ENCODE data around the gene EXOC4. TPM values are rescaled to one million over a fixed set of nuclear protein-coding genes. Genes with fewer than 3 reads are reported as not detected.
"Not testable (repeated sequence)": the region's sequence is repeated elsewhere in the genome, so short reads cannot be mapped to it uniquely, and the experiment has no call there.

EXOC4 gene
- total RNA-seq, 1 donor from 2014 or later: 65.0 TPM

DNA sequence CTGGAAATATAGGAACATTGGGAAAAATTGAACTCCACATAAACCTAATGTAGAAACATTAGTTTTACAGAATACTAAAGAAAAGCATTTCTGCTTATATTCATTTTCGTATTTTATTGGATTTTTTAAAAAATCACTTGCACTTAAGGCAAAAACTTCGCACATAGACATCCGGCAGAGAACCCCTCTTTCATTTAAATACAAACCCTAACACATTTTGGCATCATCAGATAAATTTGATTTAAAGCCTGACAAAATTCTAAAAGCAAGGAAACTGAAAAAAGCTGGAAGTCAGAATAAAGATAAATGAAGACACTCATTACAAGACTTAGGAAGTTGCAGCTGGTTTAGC is 396 bp upstream of the EXOC4 start:
- H3K36me3 Mint-ChIP-seq (ENCODE audit: low read depth): peaks cover 14% of the 10 kb centered on the region
- peaks cover 3% of the 10 kb centered on the region for H3K27me3 Mint-ChIP-seq (ENCODE audit: low read depth)
- H3K27ac Mint-ChIP-seq: no peak overlapping the region
- peaks cover 21% of the 10 kb centered on the region for H3K4me1 Mint-ChIP-seq (ENCODE audit: low read depth)
- intact Hi-C loops (cut with micrococcal nuclease): loop anchor here (1.0 to 10.0 kb wide), 5 partner anchors 170 to 1064 kb away; partner anchors contain the start of genes CHCHD3, LRGUK and SLC35B4
- peak overlapping the region; percentile 94 for H3K4me3 Mint-ChIP-seq (ENCODE audit: low read depth)
- H3K9me3 Mint-ChIP-seq: no peaks in the 10 kb centered on the region
- DNase-seq (ENCODE audit: low spot score): no peak

- no peaks in the 10 kb centered on the region for H3K9me3 Mint-ChIP-seq
- intact Hi-C loops (cut with micrococcal nuclease): loop anchor here (2.0 to 10.0 kb wide), 4 partner anchors 171 to 1063 kb away; partner anchors contain the start of genes CHCHD3 and SLC35B4
- peaks cover 3% of the 10 kb centered on the region for H3K27me3 Mint-ChIP-seq (ENCODE audit: low read depth)
- DNase-seq (ENCODE audit: low spot score): no peak
- H3K27ac Mint-ChIP-seq: peak overlapping the region; percentile 87
- peaks cover 26% of the 10 kb centered on the region for H3K4me1 Mint-ChIP-seq (ENCODE audit: low read depth)
- peaks cover 14% of the 10 kb centered on the region for H3K36me3 Mint-ChIP-seq (ENCODE audit: low read depth)
- H3K4me3 Mint-ChIP-seq (ENCODE audit: low read depth): peak overlapping the region; percentile 94
Observed at GRCh38 chr7:133253519-133253875, 619 bp downstream of the EXOC4 start.

GRCh38 chr7:133255486-133255885 is 2.6 kb downstream of the EXOC4 start:
- no peaks in the 10 kb centered on the region for H3K27me3 Mint-ChIP-seq (ENCODE audit: low read depth)
- H3K27ac Mint-ChIP-seq: no peak overlapping the region
- peaks cover 26% of the 10 kb centered on the region for H3K4me1 Mint-ChIP-seq (ENCODE audit: low read depth)
- peaks cover 14% of the 10 kb centered on the region for H3K36me3 Mint-ChIP-seq (ENCODE audit: low read depth)
- intact Hi-C loops (cut with micrococcal nuclease): loop anchor here (10.0 kb wide), 1 partner anchor 821 kb away; no protein-coding TSS in a partner anchor
- H3K9me3 Mint-ChIP-seq: no peaks in the 10 kb centered on the region
- no peak for DNase-seq (ENCODE audit: low spot score)
- peak overlapping the region; percentile 57 for H3K4me3 Mint-ChIP-seq (ENCODE audit: low read depth)

DNA sequence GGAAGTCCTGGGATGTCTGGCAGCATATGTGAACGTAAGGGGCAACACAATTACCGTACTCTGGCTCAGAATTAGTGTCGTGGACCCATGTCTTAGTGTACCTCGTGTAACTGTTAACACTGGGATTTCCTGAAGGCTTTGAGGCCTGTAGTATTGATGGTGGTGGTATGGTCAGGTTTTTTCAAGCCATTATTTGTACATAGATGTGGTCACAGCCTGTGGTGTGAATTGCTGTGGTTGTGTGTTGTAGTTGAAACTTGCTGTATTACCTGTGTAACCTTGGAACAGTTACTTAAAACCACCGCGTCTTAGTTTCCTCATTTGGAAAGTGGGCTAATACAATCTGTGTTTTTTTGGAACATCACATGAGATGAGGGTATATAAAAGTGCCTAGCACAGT is 5.3 kb downstream of the EXOC4 start:
- intact Hi-C loops (cut with micrococcal nuclease): loop anchor here (10.0 kb wide), 1 partner anchor 823 kb away; no protein-coding TSS in a partner anchor
- Mint-ChIP-seq H3K4me1 (ENCODE audit: low read depth) (peaks cover 19% of the 10 kb centered on the region), H3K27me3 (ENCODE audit: low read depth) (no peaks in the 10 kb centered on the region), H3K27ac (no peak overlapping the region), H3K36me3 (ENCODE audit: low read depth) (peaks cover 21% of the 10 kb centered on the region), H3K9me3 (no peaks in the 10 kb centered on the region), H3K4me3 (ENCODE audit: low read depth) (no peak overlapping the region)
- DNase-seq (ENCODE audit: low spot score): no peak

- H3K9me3 Mint-ChIP-seq: no peaks in the 10 kb centered on the region
- DNase-seq (ENCODE audit: low spot score): no peak
- intact Hi-C loops (cut with micrococcal nuclease): no loop called here
- H3K4me3 Mint-ChIP-seq (ENCODE audit: low read depth): no peak overlapping the region
- no peaks in the 10 kb centered on the region for H3K27me3 Mint-ChIP-seq (ENCODE audit: low read depth)
- no peak overlapping the region for H3K27ac Mint-ChIP-seq
- H3K36me3 Mint-ChIP-seq (ENCODE audit: low read depth): peaks cover 8% of the 10 kb centered on the region
- peaks cover 18% of the 10 kb centered on the region for H3K4me1 Mint-ChIP-seq (ENCODE audit: low read depth)
Observed at GRCh38 chr7:133265821-133266220, 12.9 kb downstream of the EXOC4 start.

GRCh38 chr7:133268355-133268754 is 15.5 kb downstream of the EXOC4 start:
- no peaks in the 10 kb centered on the region for H3K36me3 Mint-ChIP-seq (ENCODE audit: low read depth)
- H3K4me3 Mint-ChIP-seq (ENCODE audit: low read depth): no peak overlapping the region
- no peaks in the 10 kb centered on the region for H3K9me3 Mint-ChIP-seq
- intact Hi-C loops (cut with micrococcal nuclease): no loop called here
- DNase-seq (ENCODE audit: low spot score): no peak
- H3K27me3 Mint-ChIP-seq (ENCODE audit: low read depth): no peaks in the 10 kb centered on the region
- peak overlapping the region; percentile 7 for H3K27ac Mint-ChIP-seq
- H3K4me1 Mint-ChIP-seq (ENCODE audit: low read depth): peaks cover 18% of the 10 kb centered on the region

- intact Hi-C loops (cut with micrococcal nuclease): no loop called here
- H3K4me1 Mint-ChIP-seq (ENCODE audit: low read depth): peaks cover 13% of the 10 kb centered on the region
- peaks cover 20% of the 10 kb centered on the region for H3K36me3 Mint-ChIP-seq (ENCODE audit: low read depth)
- H3K27me3 Mint-ChIP-seq (ENCODE audit: low read depth): no peaks in the 10 kb centered on the region
- no peaks in the 10 kb centered on the region for H3K9me3 Mint-ChIP-seq
- no peak overlapping the region for H3K4me3 Mint-ChIP-seq (ENCODE audit: low read depth)
- no peak for DNase-seq (ENCODE audit: low spot score)
- no peak overlapping the region for H3K27ac Mint-ChIP-seq
Observed at GRCh38 chr7:133272336-133272735, 19.5 kb downstream of the EXOC4 start.

GRCh38 chr7:133273227-133273626 is 20.3 kb downstream of the EXOC4 start:
- H3K4me1 Mint-ChIP-seq (ENCODE audit: low read depth): peaks cover 7% of the 10 kb centered on the region
- DNase-seq (ENCODE audit: low spot score): no peak
- H3K4me3 Mint-ChIP-seq (ENCODE audit: low read depth): no peak overlapping the region
- no peak overlapping the region for H3K27ac Mint-ChIP-seq
- intact Hi-C loops (cut with micrococcal nuclease): no loop called here
- peaks cover 1% of the 10 kb centered on the region for H3K9me3 Mint-ChIP-seq
- H3K27me3 Mint-ChIP-seq (ENCODE audit: low read depth): no peaks in the 10 kb centered on the region
- H3K36me3 Mint-ChIP-seq (ENCODE audit: low read depth): peaks cover 27% of the 10 kb centered on the region

DNA sequence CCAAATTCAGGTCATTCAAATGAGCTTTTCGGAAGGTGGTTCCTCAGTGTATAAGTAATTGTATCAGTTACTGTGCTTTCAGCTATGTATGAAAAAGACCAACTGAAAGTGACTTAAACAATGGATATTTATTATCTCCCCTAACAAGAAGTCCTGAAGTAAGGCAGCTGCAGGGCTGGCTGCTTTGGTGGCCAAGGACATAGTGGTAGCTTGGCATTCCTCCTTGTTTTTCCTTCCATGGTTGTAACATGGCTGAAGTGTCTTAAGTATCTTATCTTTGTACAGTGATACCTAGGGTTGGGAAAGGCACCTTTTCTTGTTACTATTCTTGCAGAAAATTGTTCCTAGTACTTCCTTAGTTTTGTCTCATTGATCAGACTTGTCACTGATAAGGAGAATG is 21.4 kb downstream of the EXOC4 start:
- Mint-ChIP-seq H3K27ac (no peak overlapping the region), H3K9me3 (peaks cover 4% of the 10 kb centered on the region), H3K27me3 (ENCODE audit: low read depth) (no peaks in the 10 kb centered on the region), H3K36me3 (ENCODE audit: low read depth) (peaks cover 36% of the 10 kb centered on the region), H3K4me3 (ENCODE audit: low read depth) (no peak overlapping the region), H3K4me1 (ENCODE audit: low read depth) (no peaks in the 10 kb centered on the region)
- DNase-seq (ENCODE audit: low spot score): no peak
- intact Hi-C loops (cut with micrococcal nuclease): no loop called here

GRCh38 chr7:133275008-133275407 is 22.1 kb downstream of the EXOC4 start:
- Mint-ChIP-seq H3K27ac (no peak overlapping the region), H3K27me3 (ENCODE audit: low read depth) (no peaks in the 10 kb centered on the region), H3K4me1 (ENCODE audit: low read depth) (no peaks in the 10 kb centered on the region), H3K9me3 (peaks cover 4% of the 10 kb centered on the region), H3K4me3 (ENCODE audit: low read depth) (no peak overlapping the region), H3K36me3 (ENCODE audit: low read depth) (peaks cover 40% of the 10 kb centered on the region)
- DNase-seq (ENCODE audit: low spot score): no peak
- intact Hi-C loops (cut with micrococcal nuclease): no loop called here

GRCh38 chr7:133275446-133276095 is 22.7 kb downstream of the EXOC4 start:
- intact Hi-C loops (cut with micrococcal nuclease): no loop called here
- no peaks in the 10 kb centered on the region for H3K27me3 Mint-ChIP-seq (ENCODE audit: low read depth)
- H3K36me3 Mint-ChIP-seq (ENCODE audit: low read depth): peaks cover 40% of the 10 kb centered on the region
- H3K4me3 Mint-ChIP-seq (ENCODE audit: low read depth): no peak overlapping the region
- H3K4me1 Mint-ChIP-seq (ENCODE audit: low read depth): no peaks in the 10 kb centered on the region
- DNase-seq (ENCODE audit: low spot score): no peak
- no peak overlapping the region for H3K27ac Mint-ChIP-seq
- H3K9me3 Mint-ChIP-seq: peaks cover 4% of the 10 kb centered on the region

GRCh38 chr7:133278975-133279374 is 26.1 kb downstream of the EXOC4 start:
- H3K27me3 Mint-ChIP-seq (ENCODE audit: low read depth); intact Hi-C loops (cut with micrococcal nuclease); H3K4me1 Mint-ChIP-seq (ENCODE audit: low read depth); H3K9me3 Mint-ChIP-seq; H3K4me3 Mint-ChIP-seq (ENCODE audit: low read depth); H3K27ac Mint-ChIP-seq; DNase-seq (ENCODE audit: low spot score): not testable (repeated sequence)
- peaks cover 40% of the 10 kb centered on the region for H3K36me3 Mint-ChIP-seq (ENCODE audit: low read depth)

GRCh38 chr7:133282094-133282493 is 29.2 kb downstream of the EXOC4 start:
- H3K27ac Mint-ChIP-seq: no peak overlapping the region
- H3K4me1 Mint-ChIP-seq (ENCODE audit: low read depth): peaks cover 2% of the 10 kb centered on the region
- H3K27me3 Mint-ChIP-seq (ENCODE audit: low read depth): no peaks in the 10 kb centered on the region
- no peak for DNase-seq (ENCODE audit: low spot score)
- intact Hi-C loops (cut with micrococcal nuclease): no loop called here
- H3K4me3 Mint-ChIP-seq (ENCODE audit: low read depth): no peak overlapping the region
- peaks cover 22% of the 10 kb centered on the region for H3K36me3 Mint-ChIP-seq (ENCODE audit: low read depth)
- peaks cover 4% of the 10 kb centered on the region for H3K9me3 Mint-ChIP-seq
